NCI-H1417 (cell line): Measurements from ENCODE around the gene GATAD2A.

ENCODE experiments used
- DNase-seq, 3 experiments: peaks; one replicate each; lab custom pipeline; 2025; lab: John Stamatoyannopoulos, UW

GATAD2A gene

GRCh38 chr19:19422156-19422555 is 16.7 kb downstream of the GATAD2A start:
- DNase-seq: no peak

GRCh38 chr19:19423322-19423721 is 17.8 kb downstream of the GATAD2A start:
- DNase-seq: no peak

- no peak for DNase-seq
Measured at GRCh38 chr19:19425170-19425875, 19.8 kb downstream of the GATAD2A start.

- DNase-seq: no peak
Measured at GRCh38 chr19:19426216-19426615, 20.7 kb downstream of the GATAD2A start.

GRCh38 chr19:19426799-19427198 is 21.3 kb downstream of the GATAD2A start:
- DNase-seq: no peak

- DNase-seq: no peak
Measured at GRCh38 chr19:19427302-19427701, 21.8 kb downstream of the GATAD2A start.

- no peak for DNase-seq
Measured at GRCh38 chr19:19427944-19428343, 22.5 kb downstream of the GATAD2A start.

- no peak for DNase-seq
Measured at GRCh38 chr19:19428746-19429145, 23.3 kb downstream of the GATAD2A start.

GRCh38 chr19:19429361-19429760 is 23.9 kb downstream of the GATAD2A start:
- DNase-seq: no peak

GRCh38 chr19:19432732-19433131 is 27.3 kb downstream of the GATAD2A start:
- DNase-seq: no peak

- DNase-seq: no peak
Measured at GRCh38 chr19:19433666-19434213, 28.3 kb downstream of the GATAD2A start.

GRCh38 chr19:19434483-19435045 is 29.1 kb downstream of the GATAD2A start:
- no peak for DNase-seq

GRCh38 chr19:19436137-19436691 is 30.7 kb downstream of the GATAD2A start:
- DNase-seq: no peak

GRCh38 chr19:19438366-19439175 is 33.1 kb downstream of the GATAD2A start:
- no peak for DNase-seq

GRCh38 chr19:19439176-19439482 is 33.7 kb downstream of the GATAD2A start:
- no peak for DNase-seq

GRCh38 chr19:19443283-19443682 is 37.8 kb downstream of the GATAD2A start:
- DNase-seq: no peak

- DNase-seq: no peak
Measured at GRCh38 chr19:19443902-19444680, 38.6 kb downstream of the GATAD2A start.

- DNase-seq: no peak
Measured at GRCh38 chr19:19444681-19445155, 39.2 kb downstream of the GATAD2A start.

GRCh38 chr19:19445288-19445687 is 39.8 kb downstream of the GATAD2A start:
- no peak for DNase-seq

GRCh38 chr19:19445911-19446361 is 40.5 kb downstream of the GATAD2A start:
- DNase-seq: no peak

GRCh38 chr19:19446655-19447437 is 41.4 kb downstream of the GATAD2A start:
- DNase-seq: no peak
